Activated naive CD4-positive, alpha-beta T cell treated with anti-CD3 and anti-CD28 coated beads, Interleukin-2, amount 50 U/mL, for 72 hours (primary cell): ENCODE measurements around the gene P2RY11. TPM values are rescaled to one million over a fixed set of nuclear protein-coding genes. Genes with fewer than 3 reads are reported as not detected.

Source experiments
- ATAC-seq, 2 donors: fragments of 150-1000 bp; cut with Tn5 transposase; 2 replicates each; pipeline ENCODE4 v1.10.0; 2021; ENCODE audit warnings: mild to moderate bottlenecking in 2 of 2, moderate library complexity in 2 of 2
- DNase-seq, 2 donors: peaks; one replicate each; pipeline ENCODE4 v3.0.0; 2021 to 2022; ENCODE audit warnings: low spot score in 2 of 2
- H3K27ac Mint-ChIP-seq, 2 donors: one replicate each; pipeline ENCODE4 v1.8.0; 2022; ENCODE audit warnings: mild to moderate bottlenecking in 2 of 2, mixed read lengths in 2 of 2
- H3K36me3 Mint-ChIP-seq, 2 donors: one replicate each; pipeline ENCODE4 v1.8.0; 2022; ENCODE audit warnings: mixed read lengths in 2 of 2
- H3K9me3 Mint-ChIP-seq, 2 donors: one replicate each; pipeline ENCODE4 v1.8.0; 2022; ENCODE audit warnings: mixed read lengths in 2 of 2
- total RNA-seq, 2 donors: library from RNA; stranded (reverse); gene quantifications; one replicate each; pipeline ENCODE4 v1.2.3, GENCODE V29; 2022

P2RY11 gene
- total RNA-seq, 2 donors from 2014 or later: 18.1 to 101 TPM

DNA sequence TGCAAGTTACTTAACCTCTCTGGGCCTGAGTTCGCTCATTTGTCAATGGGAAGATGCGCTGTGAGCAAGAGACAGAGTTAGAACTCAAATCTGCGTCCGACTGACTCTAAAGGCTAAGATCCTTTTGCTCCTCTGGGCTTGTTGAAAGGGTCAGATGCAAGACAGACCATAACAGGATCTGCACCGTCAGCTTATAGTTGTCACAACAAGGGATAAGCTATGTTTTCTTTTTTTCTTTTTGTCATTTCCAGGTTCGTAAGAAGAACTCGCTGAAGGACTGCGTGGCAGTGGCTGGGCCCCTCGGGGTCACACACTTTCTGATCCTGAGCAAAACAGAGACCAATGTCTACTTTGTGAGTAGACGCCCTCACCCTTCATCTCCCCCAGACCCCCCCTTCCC lies 4.2 kb upstream of the P2RY11 start:
- Mint-ChIP-seq H3K9me3 (no peaks in the 10 kb centered on the region), H3K27ac (peak overlapping the region; percentile 98 to 99), H3K36me3 (peaks cover 33 to 49% of the 10 kb centered on the region in 2 donors)
- ATAC-seq (no peak), DNase-seq (no peak)

DNA sequence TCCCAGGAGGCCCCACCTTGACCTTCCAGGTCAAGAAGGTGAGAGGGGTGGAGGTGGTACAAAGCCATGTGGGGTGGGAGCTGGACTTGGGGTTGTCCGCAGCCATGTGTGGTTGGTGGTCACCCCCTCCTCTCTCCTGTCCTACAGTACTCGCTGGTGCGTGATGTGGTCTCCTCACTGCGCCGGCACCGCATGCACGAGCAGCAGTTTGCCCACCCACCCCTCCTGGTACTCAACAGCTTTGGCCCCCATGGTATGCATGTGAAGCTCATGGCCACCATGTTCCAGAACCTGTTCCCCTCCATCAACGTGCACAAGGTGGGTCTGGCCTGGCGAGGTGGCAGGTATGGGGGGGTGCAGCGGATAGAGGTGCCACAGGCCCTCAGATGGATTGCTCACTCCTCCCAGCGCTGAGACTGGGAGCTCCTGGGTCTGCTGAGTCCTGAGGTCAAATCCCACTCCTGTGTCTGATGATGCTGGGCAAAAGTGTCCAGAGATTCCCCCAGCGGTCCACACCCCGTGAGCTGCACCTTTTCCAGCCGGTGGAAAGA lies 3.6 kb upstream of the P2RY11 start:
- H3K9me3 Mint-ChIP-seq: no peaks in the 10 kb centered on the region
- DNase-seq (no peak), ATAC-seq (no peak)
- H3K27ac Mint-ChIP-seq: peak overlapping the region; percentile 98 to 99
- peaks cover 33 to 54% of the 10 kb centered on the region in 2 donors for H3K36me3 Mint-ChIP-seq

DNA sequence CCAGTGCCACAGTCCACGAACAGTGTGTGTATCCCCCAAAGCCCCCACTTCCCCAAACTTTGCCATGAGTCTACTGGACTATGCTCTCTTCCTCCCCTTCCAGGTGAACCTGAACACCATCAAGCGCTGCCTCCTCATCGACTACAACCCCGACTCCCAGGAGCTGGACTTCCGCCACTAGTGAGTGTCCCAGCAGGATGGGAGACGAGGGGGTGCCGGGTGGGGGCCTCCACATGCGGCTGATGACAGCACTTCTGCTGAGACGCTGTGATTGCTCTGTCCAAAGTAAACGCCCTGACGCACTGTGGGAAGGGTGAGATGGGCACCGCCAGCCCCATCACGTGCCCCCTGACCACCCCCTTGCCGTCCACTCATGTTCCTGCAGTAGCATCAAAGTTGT lies 2.0 kb upstream of the P2RY11 start:
- Mint-ChIP-seq H3K27ac (peak overlapping the region; percentile 85 to 93), H3K36me3 (peaks cover 33 to 56% of the 10 kb centered on the region in 2 donors), H3K9me3 (no peaks in the 10 kb centered on the region)
- no peak for DNase-seq
- ATAC-seq: no peak

DNA sequence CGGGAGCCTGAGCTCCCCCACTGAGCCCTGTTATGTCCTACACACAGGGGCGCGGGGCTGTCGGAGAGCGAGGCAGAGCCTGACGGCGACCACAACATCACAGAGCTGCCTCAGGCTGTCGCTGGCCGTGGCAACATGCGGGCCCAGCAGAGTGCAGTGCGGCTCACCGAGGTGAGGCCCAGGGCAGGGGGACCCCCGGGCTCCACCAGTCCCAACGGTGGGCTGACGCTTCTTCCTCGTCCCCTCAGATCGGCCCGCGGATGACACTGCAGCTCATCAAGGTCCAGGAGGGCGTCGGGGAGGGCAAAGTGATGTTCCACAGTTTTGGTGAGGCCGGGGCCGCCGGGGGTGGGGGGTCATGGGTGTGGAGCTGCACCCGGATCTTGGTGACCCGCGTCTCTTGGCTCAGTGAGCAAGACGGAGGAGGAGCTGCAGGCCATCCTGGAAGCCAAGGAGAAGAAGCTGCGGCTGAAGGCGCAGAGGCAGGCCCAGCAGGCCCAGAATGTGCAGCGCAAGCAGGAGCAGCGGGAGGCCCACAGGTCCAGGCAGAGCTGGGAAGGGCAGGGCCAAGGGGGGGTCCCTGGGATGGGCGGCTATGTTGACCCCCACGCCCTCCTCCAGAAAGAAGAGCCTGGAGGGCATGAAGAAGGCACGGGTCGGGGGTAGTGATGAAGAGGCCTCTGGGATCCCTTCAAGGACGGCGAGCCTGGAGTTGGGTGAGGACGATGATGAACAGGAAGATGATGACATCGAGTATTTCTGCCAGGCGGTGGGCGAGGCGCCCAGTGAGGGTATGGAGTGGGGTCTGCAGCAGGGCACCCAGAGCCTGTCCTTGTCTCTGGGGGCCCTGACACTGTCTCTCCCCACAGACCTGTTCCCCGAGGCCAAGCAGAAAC lies 1.2 kb upstream of the P2RY11 start:
- H3K27ac Mint-ChIP-seq: peak overlapping the region; percentile 85 to 93
- no peak for DNase-seq
- no peak for ATAC-seq
- H3K9me3 Mint-ChIP-seq: no peaks in the 10 kb centered on the region
- peaks cover 33 to 56% of the 10 kb centered on the region in 2 donors for H3K36me3 Mint-ChIP-seq

DNA sequence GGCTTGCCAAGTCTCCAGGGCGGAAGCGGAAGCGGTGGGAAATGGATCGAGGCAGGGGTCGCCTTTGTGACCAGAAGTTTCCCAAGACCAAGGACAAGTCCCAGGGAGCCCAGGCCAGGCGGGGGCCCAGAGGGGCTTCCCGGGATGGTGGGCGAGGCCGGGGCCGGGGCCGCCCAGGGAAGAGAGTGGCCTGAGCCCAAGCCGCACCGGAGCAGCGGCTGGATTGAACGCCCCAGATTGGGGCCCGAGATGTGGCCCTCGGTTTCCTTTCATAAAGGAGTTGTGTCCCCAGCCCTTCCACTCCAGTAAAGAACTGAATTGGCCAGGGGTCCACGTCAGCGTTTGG lies 548 bp upstream of the P2RY11 start:
- DNase-seq (no peak), ATAC-seq (no peak)
- peaks cover 33 to 56% of the 10 kb centered on the region in 2 donors for H3K36me3 Mint-ChIP-seq
- peak overlapping the region; percentile 85 to 92 for H3K27ac Mint-ChIP-seq
- H3K9me3 Mint-ChIP-seq: no peaks in the 10 kb centered on the region

DNA sequence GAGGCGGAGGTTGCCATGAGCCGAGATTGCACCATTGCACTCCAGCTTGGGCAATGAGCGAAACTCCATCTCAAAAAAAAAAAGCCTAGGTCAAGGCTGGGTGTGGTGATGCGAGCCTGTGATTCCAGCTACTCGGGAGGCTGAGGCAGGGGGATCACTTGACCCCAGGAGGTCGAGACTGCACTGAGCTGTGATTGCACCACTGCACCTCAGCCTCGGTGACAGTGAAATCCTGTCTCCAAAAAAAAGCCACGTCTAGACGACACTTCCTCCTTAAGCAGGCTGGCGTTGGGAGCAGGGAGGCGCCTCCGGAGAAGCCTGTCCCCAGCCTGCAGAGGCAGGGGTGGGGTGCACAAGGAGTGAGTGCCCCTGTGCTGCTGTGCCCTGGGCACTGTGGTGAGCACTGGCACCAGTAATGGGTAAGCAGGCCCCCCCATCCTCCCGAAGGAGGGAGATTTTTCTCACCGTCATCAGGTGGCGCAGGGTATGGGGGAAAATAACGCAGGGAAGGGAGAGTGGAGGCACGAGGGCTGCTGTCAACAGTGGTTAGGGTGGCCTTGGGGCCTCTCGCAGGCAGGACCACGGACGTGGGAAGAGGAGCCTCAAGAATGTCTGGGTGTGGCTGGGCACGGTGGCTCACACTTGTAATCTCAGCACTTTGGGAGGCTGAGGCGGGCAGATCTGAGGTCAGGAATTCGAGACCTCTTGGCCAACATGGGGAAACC lies 706 bp downstream of the P2RY11 start:
- no peaks in the 10 kb centered on the region for H3K9me3 Mint-ChIP-seq
- ATAC-seq (peak; percentile 31 to 77), DNase-seq (peak in 1 of 2 donors; percentile 82)
- peak overlapping the region; percentile 85 to 92 for H3K27ac Mint-ChIP-seq
- H3K36me3 Mint-ChIP-seq: peaks cover 25 to 48% of the 10 kb centered on the region in 2 donors

DNA sequence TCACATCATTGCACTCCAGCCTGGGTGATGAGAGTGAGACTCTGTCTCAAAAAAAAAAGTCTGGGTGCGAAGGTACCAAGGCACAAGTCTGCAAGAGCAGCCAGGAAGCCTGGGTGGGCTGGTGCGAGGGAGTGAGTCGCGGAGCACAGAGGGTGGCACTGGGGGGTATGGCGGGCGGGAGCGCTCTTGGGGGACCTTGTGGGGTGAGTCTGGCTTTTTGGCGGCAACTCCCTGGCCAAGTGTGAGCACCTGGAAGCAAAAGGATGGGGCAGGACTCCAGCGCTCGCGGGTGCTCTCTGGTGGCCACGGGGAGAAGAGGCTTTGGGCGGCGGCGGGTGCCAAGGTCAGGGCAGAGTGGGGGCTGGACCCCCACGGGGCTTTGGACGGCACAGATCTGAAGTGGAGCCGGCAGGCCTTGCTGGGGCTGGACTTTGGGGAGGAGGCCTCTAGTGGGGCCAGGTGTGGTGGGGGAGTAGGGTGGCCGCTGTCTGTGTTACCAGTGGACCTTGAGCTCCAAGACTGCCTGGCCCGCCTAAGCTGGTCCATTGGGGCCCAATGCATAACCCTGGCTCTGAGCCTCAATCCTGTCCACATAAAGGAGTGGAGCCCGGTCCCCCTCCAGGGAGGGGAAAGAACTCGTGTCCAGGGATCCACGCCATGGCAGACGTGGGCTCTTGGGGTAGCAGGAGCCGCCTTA lies 1.6 kb downstream of the P2RY11 start:
- Mint-ChIP-seq H3K9me3 (no peaks in the 10 kb centered on the region), H3K27ac (peak overlapping the region; percentile 85 to 92), H3K36me3 (peaks cover 18 to 40% of the 10 kb centered on the region in 2 donors)
- peak; percentile 65 to 73 for DNase-seq
- ATAC-seq: peak; percentile 33 to 37

DNA sequence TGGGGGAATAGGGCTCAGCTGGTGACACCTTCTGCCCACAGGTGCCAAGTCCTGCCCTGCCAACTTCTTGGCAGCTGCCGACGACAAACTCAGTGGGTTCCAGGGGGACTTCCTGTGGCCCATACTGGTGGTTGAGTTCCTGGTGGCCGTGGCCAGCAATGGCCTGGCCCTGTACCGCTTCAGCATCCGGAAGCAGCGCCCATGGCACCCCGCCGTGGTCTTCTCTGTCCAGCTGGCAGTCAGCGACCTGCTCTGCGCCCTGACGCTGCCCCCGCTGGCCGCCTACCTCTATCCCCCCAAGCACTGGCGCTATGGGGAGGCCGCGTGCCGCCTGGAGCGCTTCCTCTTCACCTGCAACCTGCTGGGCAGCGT lies 2.1 kb downstream of the P2RY11 start:
- H3K36me3 Mint-ChIP-seq: peaks cover 18 to 36% of the 10 kb centered on the region in 2 donors
- no peak for DNase-seq
- ATAC-seq: no peak

DNA sequence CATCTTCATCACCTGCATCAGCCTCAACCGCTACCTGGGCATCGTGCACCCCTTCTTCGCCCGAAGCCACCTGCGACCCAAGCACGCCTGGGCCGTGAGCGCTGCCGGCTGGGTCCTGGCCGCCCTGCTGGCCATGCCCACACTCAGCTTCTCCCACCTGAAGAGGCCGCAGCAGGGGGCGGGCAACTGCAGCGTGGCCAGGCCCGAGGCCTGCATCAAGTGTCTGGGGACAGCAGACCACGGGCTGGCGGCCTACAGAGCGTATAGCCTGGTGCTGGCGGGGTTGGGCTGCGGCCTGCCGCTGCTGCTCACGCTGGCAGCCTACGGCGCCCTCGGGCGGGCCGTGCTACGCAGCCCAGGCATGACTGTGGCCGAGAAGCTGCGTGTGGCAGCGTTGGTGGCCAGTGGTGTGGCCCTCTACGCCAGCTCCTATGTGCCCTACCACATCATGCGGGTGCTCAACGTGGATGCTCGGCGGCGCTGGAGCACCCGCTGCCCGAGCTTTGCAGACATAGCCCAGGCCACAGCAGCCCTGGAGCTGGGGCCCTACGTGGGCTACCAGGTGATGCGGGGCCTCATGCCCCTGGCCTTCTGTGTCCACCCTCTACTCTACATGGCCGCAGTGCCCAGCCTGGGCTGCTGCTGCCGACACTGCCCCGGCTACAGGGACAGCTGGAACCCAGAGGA lies 2.6 kb downstream of the P2RY11 start:
- Mint-ChIP-seq H3K36me3 (peaks cover 20 to 38% of the 10 kb centered on the region in 2 donors), H3K9me3 (no peaks in the 10 kb centered on the region), H3K27ac (peak overlapping the region; percentile 85 to 92)
- ATAC-seq (no peak), DNase-seq (no peak)

More for the DNA sequence above, 2.1 kb downstream of the P2RY11 start:
- H3K9me3 Mint-ChIP-seq: no peaks in the 10 kb centered on the region
- H3K27ac Mint-ChIP-seq: peak overlapping the region in 1 of 2 donors; percentile 85

DNA sequence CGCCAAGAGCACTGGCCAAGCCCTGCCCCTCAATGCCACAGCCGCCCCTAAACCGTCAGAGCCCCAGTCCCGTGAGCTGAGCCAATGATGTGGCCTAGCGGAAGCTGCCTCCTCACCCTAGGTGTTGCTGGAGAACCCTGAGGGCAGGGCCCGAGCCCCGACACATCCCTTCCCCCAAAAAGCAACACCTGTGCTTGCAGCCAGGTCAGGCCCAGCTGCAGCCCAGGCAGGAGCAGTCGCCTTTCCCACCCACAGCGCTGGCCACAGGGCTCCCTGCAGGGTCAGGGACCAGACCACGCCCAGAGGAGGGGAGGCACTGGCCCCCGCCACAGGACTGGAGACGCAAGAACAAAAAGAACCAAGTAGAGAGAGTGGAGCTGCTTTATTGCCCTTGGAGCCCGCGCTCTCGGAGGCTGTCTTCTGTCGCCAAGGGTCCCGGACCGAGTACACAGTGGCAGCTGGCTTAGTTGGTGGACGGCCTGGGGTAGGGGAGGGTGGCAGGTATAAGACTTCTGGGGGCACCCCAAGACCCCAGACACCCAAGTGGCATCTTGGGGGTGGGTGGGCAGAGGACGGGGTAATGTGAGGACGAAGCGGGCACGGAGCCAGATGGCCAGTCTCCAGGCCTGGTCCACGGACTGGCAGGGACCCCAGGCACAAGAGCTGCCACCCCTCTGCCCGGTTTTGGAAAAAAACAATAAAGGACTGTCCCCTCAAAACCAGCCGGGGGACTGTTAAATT lies 3.3 kb downstream of the P2RY11 start:
- DNase-seq (no peak), ATAC-seq (no peak)
- Mint-ChIP-seq H3K9me3 (no peaks in the 10 kb centered on the region), H3K27ac (peak overlapping the region; percentile 85 to 92), H3K36me3 (peaks cover 19 to 38% of the 10 kb centered on the region in 2 donors)

DNA sequence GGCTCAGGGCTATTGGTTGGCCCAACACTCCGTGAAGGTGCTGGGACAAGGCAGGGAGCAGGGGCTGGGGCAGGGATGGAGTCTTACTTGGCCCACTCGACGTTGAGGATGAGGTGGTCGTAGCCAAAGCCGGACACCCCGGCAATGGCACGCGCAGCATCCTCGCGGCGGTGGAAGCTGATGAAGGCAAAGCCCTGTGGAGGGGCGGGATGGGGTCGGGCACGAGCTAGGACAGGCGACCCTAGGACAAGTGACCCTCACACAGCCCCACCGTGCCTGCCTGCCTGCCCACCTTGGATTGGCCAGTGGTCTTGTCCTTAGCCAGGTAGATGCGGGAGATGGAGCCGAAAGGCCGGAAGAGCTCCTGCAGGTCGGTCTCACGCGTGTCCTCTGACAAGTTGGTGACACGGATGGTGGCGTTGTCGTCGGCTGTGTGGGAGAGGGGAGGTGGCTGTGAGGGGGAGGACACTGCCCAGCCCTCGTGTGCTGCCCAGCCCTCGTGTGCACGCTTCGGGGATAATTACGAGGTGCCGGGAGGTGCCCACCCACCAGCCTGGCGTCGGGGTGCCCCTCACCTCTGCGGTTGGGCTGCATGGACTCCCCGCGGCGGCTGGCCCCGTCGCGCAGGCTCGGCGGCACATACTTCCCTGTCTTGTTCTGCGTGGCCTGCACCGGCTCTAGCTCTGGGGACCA lies 4.0 kb downstream of the P2RY11 start:
- ATAC-seq: no peak
- H3K36me3 Mint-ChIP-seq: peaks cover 15 to 33% of the 10 kb centered on the region in 2 donors
- DNase-seq: no peak
- no peaks in the 10 kb centered on the region for H3K9me3 Mint-ChIP-seq
- peak overlapping the region; percentile 85 to 92 for H3K27ac Mint-ChIP-seq

DNA sequence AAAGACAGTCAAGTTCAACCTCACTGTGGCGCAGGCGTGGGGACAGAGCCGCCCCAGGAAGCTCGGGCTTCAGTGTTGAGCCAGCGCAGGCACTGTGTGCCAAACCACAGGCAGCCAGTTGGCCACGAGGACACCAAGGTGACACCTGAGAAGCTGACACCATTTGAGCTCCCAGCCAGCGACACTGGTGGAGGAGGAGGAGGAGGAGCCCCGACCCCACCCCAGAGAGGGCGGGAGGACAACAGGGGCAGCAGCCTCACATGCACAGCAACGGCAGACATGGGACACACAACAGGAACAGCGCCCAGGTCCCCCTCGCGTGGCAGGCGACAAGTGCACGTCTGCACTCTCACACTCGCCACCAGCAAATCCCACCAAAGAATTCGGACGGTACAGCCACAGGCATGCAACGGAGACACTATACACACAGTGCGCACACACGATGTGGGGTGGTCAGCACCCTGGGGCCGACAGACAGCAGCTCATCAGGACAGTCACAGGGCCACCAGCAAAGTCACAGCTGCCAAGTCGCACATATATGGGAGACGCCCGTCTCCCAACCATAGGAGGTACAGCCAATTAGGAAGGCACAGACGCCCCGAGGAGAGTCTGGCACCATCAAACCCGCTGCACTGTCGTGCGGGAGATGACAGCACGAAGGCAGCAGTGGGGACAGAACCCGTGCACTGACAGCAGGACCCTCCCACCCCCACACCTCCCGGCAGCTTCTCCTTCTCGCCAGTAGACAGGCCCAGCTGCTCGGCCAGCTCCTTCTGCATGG lies 4.8 kb downstream of the P2RY11 start:
- peak in 1 of 2 donors; percentile 12 for DNase-seq
- Mint-ChIP-seq H3K27ac (peak overlapping the region; percentile 85 to 91), H3K36me3 (peaks cover 11 to 28% of the 10 kb centered on the region in 2 donors), H3K9me3 (no peaks in the 10 kb centered on the region)
- ATAC-seq: no peak

DNA sequence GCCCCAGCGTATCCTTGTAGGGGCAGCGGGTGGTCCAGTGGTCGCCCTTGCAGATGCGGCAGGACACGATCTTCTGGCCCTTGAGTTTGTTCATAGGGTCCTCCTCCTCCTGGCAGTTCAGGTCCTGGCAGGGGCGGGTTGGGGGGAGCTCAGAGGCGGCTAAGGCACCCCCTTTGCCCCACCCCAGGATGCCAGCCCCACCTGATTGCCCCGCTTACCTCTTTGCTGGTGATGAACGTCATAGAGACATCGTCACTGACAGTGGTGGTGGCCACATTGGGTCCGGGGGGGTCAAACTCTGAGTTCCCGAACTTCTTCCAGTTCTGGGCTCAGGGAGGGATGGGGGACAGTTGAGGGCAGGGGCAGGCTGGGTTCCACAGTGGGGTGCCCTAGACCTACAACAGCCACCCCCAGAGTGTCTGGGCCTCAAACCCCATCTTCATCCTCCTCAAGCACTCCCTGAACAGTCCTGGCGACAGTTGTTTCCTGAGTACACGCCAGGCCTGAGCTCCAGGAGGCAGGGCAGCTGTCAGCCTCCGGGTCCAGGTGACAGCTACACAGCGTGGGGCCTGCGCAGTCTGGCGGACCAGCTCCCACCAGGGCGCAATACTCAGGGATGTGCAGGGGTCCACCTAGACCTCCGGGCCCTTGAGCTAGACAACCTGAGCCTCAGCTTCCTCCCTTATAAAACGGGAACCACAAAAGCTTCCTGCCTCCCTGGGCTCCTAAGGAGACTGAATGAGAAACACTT lies 5.5 kb downstream of the P2RY11 start:
- peak overlapping the region in 1 of 2 donors; percentile 60 for H3K27ac Mint-ChIP-seq
- H3K36me3 Mint-ChIP-seq: peaks cover 11 to 23% of the 10 kb centered on the region in 2 donors
- no peak for DNase-seq
- H3K9me3 Mint-ChIP-seq: no peaks in the 10 kb centered on the region
- no peak for ATAC-seq

DNA sequence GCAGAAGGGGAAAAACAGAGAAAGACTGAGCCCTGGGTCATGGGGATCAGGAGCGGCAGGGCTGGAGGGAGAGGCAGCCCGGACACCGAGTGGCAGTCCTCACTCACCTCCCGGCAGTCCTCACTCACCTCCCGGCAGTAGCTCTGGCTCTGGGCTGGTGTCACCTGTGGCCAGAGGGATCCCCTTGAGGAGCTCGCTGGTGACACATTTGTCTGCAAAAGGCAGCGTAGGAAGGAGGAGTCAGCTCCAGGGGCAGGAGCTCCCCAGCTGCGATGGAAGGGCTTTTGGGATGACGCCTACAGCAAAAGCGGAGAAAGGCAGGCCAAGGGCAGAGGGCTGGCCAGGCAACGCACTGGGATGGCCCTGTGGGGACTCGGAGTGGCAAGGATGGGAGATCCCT lies 7.5 kb downstream of the P2RY11 start:
- peaks cover 11 to 12% of the 10 kb centered on the region in 2 donors for H3K36me3 Mint-ChIP-seq
- peak overlapping the region; percentile 96 for H3K27ac Mint-ChIP-seq
- DNase-seq: peak in 1 of 2 donors; percentile 10
- H3K9me3 Mint-ChIP-seq: no peaks in the 10 kb centered on the region
- ATAC-seq: peak; percentile 1 to 4
